Measurements from ENCODE around the gene RSRC2.

RSRC2 gene

DNA sequence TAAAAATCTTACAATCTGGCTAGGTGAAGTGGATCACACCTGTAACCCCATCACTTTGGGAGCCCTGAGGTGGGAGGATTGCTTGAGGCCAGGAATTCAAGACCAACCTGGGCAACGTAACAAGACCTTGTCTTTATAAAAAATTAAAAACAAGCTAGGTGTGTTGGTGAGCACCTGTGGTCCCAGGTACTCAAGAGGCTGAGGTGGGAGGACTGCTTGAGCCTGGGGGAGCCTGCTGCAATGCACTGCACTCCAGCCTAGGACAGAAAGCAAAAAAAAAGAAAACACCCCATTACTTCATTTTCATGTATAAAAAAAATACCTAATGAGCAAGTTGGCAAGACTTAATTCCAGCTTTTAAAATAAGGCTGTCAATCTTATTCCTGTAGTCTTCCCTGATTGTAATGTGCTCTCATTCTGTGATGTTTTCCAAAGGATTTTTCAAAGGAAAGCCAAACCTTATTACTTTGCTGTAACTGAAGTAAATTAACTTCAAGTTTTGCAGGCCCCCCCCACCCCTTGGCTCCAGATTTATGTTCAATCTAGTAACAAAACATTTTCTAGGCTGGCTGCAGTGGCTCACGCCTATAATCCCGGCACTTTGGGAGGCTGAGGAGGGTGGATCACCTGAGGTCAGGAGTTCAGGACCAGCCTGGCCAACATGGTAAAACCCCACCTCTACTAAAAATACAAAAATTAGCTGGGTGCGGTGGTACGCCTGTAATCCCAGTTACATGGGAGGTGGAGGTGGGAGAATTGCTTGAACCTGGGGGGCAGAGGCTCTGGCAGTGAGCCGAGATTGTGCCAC, 22.7 kb downstream of the RSRC2 start:
- no peak for TF ChIP-seq SIN3A (IDR thresholded peaks at IDR 0.05; ENCODE audit: borderline replicate concordance, insufficient read depth, low read length)
- TF ChIP-seq, protein P1, sequence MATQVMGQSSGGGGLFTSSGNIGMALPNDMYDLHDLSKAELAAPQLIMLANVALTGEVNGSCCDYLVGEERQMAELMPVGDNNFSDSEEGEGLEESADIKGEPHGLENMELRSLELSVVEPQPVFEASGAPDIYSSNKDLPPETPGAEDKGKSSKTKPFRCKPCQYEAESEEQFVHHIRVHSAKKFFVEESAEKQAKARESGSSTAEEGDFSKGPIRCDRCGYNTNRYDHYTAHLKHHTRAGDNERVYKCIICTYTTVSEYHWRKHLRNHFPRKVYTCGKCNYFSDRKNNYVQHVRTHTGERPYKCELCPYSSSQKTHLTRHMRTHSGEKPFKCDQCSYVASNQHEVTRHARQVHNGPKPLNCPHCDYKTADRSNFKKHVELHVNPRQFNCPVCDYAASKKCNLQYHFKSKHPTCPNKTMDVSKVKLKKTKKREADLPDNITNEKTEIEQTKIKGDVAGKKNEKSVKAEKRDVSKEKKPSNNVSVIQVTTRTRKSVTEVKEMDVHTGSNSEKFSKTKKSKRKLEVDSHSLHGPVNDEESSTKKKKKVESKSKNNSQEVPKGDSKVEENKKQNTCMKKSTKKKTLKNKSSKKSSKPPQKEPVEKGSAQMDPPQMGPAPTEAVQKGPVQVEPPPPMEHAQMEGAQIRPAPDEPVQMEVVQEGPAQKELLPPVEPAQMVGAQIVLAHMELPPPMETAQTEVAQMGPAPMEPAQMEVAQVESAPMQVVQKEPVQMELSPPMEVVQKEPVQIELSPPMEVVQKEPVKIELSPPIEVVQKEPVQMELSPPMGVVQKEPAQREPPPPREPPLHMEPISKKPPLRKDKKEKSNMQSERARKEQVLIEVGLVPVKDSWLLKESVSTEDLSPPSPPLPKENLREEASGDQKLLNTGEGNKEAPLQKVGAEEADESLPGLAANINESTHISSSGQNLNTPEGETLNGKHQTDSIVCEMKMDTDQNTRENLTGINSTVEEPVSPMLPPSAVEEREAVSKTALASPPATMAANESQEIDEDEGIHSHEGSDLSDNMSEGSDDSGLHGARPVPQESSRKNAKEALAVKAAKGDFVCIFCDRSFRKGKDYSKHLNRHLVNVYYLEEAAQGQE (IDR thresholded peaks at IDR 0.05; ENCODE audit: insufficient read depth in 1 of 2, low read depth in 2 of 2, low read length in 2 of 2) = no peak
- TF ChIP-seq TAF1 (IDR thresholded peaks at IDR 0.05; ENCODE audit: borderline replicate concordance, insufficient read depth, low read length) = no peak
- TF ChIP-seq FOXP2 (optimal IDR thresholded peaks at IDR 0.05; ENCODE audit: borderline replicate concordance, extremely low read depth, extremely low read length, insufficient read depth) = no peak
- TF ChIP-seq POLR2AphosphoS5 (IDR thresholded peaks at IDR 0.05; ENCODE audit: low read depth, low read length) = no peak; the same call in none of the 2 replicates

DNA sequence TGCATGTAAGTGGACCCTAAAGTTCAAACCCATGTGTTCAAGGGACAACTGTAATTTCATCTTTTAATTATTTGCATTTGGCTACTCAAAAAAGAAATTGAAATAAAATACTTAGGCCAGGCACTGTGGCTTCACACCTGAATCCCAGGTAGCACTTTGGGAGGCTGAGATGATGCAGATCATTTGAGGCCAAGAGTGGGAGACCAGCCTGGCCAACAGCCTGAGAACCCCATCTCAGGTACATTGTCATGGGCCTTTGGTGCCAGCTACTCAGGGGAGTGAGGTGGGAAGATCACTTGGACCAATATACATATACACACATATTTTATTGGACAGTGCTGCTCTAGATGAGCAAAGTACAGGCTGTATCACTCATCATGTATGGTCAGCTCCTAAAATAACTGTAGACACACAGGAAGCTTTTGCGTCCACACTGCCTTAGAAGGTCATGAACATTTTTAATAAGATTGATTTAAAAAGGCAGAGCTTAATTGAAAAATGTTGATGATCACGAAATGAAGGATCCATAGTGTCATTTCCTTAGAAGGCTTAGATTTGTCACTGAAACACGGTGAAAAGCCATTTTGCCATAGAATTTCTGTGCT, 23.5 kb downstream of the RSRC2 start:
- TF ChIP-seq SIN3A (IDR thresholded peaks at IDR 0.05; ENCODE audit: borderline replicate concordance, insufficient read depth, low read length) = no peak
- no peak for TF ChIP-seq TAF1 (IDR thresholded peaks at IDR 0.05; ENCODE audit: borderline replicate concordance, insufficient read depth, low read length)
- no peak for TF ChIP-seq POLR2AphosphoS5 (IDR thresholded peaks at IDR 0.05; ENCODE audit: low read depth, low read length)
- TF ChIP-seq, protein P1 (IDR thresholded peaks at IDR 0.05; ENCODE audit: insufficient read depth in 1 of 2, low read depth in 2 of 2, low read length in 2 of 2) = no peak
- no peak for TF ChIP-seq FOXP2 (optimal IDR thresholded peaks at IDR 0.05; ENCODE audit: borderline replicate concordance, extremely low read depth, extremely low read length, insufficient read depth)

DNA sequence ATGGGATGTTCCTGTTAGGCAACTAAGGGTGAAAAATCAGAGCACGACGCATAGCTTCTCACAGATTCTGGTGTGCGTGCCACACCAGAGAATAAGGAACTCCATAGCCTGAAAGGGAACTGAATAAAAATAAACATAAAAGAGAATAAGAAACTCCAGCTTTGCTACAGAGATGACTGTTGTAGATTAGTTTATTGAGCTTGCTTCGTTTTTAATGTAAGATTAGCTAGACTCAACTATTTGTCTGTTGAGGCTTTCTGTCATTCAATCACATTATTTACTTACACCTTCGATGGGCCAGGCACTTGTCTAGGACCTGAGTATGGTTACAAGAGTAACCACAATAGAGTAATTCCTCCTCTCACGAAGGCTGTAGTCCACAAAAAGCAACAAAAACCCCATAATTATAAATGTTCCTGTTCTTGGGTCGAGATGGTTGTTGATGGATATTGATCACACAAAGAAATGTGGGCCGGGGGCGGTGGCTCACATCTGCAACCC, 25.2 kb downstream of the RSRC2 start:
- TF ChIP-seq SIN3A (IDR thresholded peaks at IDR 0.05; ENCODE audit: borderline replicate concordance, insufficient read depth, low read length) (no peak), FOXP2 (optimal IDR thresholded peaks at IDR 0.05; ENCODE audit: borderline replicate concordance, extremely low read depth, extremely low read length, insufficient read depth) (no peak), TAF1 (IDR thresholded peaks at IDR 0.05; ENCODE audit: borderline replicate concordance, insufficient read depth, low read length) (no peak), POLR2AphosphoS5 (IDR thresholded peaks at IDR 0.05; ENCODE audit: low read depth, low read length) (no peak)
- TF ChIP-seq, protein P1 (IDR thresholded peaks at IDR 0.05; ENCODE audit: insufficient read depth in 1 of 2, low read depth in 2 of 2, low read length in 2 of 2) = no peak

DNA sequence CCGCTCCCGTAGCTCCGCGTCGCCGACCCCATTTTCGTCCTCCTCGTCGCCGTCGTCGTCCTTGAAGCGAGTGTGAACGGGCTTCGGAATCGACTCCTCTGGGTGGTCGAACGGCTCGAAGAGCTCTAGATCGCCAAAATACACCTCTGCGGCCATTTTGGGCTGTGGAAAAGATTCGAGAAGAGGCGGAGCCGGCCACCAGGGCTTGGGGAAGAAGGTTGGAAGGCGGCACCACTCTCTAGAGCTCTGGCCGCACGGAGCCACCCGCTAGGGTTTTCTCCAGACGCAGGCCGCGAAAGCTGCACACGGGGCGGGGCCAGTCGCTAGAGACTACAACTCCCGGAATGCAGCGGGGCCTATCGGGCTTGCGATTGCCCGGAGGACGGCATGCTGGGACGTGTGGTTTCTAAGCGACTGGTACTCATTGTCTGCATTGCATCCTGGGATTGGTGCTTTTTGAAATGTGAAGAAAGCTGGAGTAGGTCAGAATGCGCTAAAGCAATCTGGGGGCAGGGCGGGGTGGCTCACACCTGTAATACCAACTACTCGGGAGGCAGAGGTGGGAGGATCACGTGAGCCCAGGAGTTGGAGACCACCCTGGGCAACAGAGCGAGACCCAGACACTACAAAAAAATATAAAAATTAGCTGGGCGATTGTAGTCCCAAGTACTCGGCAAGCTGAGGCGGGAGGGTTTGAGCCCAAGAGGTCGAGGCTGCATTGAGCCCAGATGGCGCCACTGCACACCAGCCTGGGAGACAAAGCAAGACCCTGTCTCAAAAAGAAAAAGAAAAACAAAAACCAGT, 25.8 kb downstream of the RSRC2 start, which contains the start of gene ZCCHC8:
Gene ZCCHC8 (minus strand): TSS at position 248 of the 804 bp plus-strand sequence. CDS start 92 bp downstream, at position 156.
- TF ChIP-seq SIN3A (IDR thresholded peaks at IDR 0.05; ENCODE audit: borderline replicate concordance, insufficient read depth, low read length) = peak; percentile 94; the same call in 1 of the 2 replicates
- TF ChIP-seq, protein P1 (IDR thresholded peaks at IDR 0.05; ENCODE audit: insufficient read depth in 1 of 2, low read depth in 2 of 2, low read length in 2 of 2) = 0 out of 4 replicates have a peak, but pooled peaks of 1 of the 2 experiments have one; percentile 21
- peak; percentile 68 for TF ChIP-seq FOXP2 (optimal IDR thresholded peaks at IDR 0.05; ENCODE audit: borderline replicate concordance, extremely low read depth, extremely low read length, insufficient read depth)
- peak; percentile 92 for TF ChIP-seq POLR2AphosphoS5 (IDR thresholded peaks at IDR 0.05; ENCODE audit: low read depth, low read length)
- TF ChIP-seq TAF1 (IDR thresholded peaks at IDR 0.05; ENCODE audit: borderline replicate concordance, insufficient read depth, low read length) = peak; percentile 98

All from PFSK-1 (cell line).